MM.1S (cell line): Measurements from ENCODE around the gene TRIM75.
"Not testable (repeated sequence)": the region's sequence is repeated elsewhere in the genome, so short reads cannot be mapped to it uniquely, and the experiment has no call there.

Experiments
- DNase-seq: peaks from one replicate; pipeline ENCODE4 v3.0.0-alpha.2; 2015
- H2AFZ ChIP-seq: fragments of 300-600 bp; sonication (generic); 2 replicates; pipeline ENCODE4 v1.6.0; 2016; ENCODE audit warnings: antibody characterized with exemption, low read length
- H3F3A ChIP-seq: fragments of 300-600 bp; sonication (generic); 2 replicates; pipeline ENCODE4 v1.6.1; 2016; ENCODE audit warnings: mild to moderate bottlenecking, antibody characterized with exemption, low read length, moderate library complexity, mixed read lengths; ENCODE audit not compliant: insufficient read depth
- H3K27ac ChIP-seq: fragments of 300-600 bp; sonication (generic); 2 replicates; pipeline ENCODE4 v1.5.1; 2016; ENCODE audit warnings: mild to moderate bottlenecking, low read length
- H3K27me3 ChIP-seq: fragments of 300-600 bp; sonication (generic); replicated peaks from 2 replicates; pipeline ENCODE4 v1.6.0; 2016; ENCODE audit warnings: low read length; ENCODE audit not compliant: insufficient read depth
- H3K36me3 ChIP-seq: fragments of 300-600 bp; sonication (generic); replicated peaks from 2 replicates; pipeline ENCODE4 v1.6.1; 2016; ENCODE audit warnings: mild to moderate bottlenecking, low read length, mixed read lengths; ENCODE audit not compliant: insufficient read depth
- H3K4me1 ChIP-seq: fragments of 300-600 bp; sonication (generic); 2 replicates; pipeline ENCODE4 v1.6.1; 2016; ENCODE audit warnings: low read length, mixed read lengths
- H3K4me2 ChIP-seq: fragments of 300-600 bp; sonication (generic); 2 replicates; pipeline ENCODE4 v1.6.0; 2016; ENCODE audit warnings: low read depth, low read length
- H3K4me3 ChIP-seq: fragments of 300-600 bp; sonication (generic); 2 replicates; pipeline ENCODE4 v1.5.1; 2016; ENCODE audit warnings: low read length, mixed read lengths
- H3K79me2 ChIP-seq: fragments of 300-600 bp; sonication (generic); 2 replicates; pipeline ENCODE4 v1.6.1; 2016; ENCODE audit warnings: mixed run types, low read length, mixed read lengths
- H3K9ac ChIP-seq: fragments of 300-600 bp; sonication (generic); 2 replicates; pipeline ENCODE4 v1.6.1; 2016; ENCODE audit warnings: low read length, mixed read lengths
- H3K9me2 ChIP-seq: fragments of 300-600 bp; sonication (generic); replicated peaks from 2 replicates; pipeline ENCODE4 v1.6.1; 2016; ENCODE audit warnings: mild to moderate bottlenecking, low read length, mixed read lengths; ENCODE audit not compliant: insufficient read depth
- H3K9me3 ChIP-seq: fragments of 300-600 bp; sonication (generic); replicated peaks from 2 replicates; pipeline ENCODE4 v1.6.1; 2016; ENCODE audit warnings: mild to moderate bottlenecking, low read length, mixed read lengths; ENCODE audit not compliant: insufficient read depth
- H4K20me1 ChIP-seq: fragments of 300-600 bp; sonication (generic); 2 replicates; pipeline ENCODE4 v1.6.1; 2016; ENCODE audit warnings: mild to moderate bottlenecking, low read length, moderate library complexity, mixed read lengths; ENCODE audit not compliant: insufficient read depth
- CTCF ChIP-seq: fragments of 300-600 bp; sonication (generic); IDR thresholded peaks from 2 replicates; pipeline ENCODE4 v1.5.1; 2016; ENCODE audit warnings: antibody characterized with exemption, low read length, mixed read lengths
- EZH2 ChIP-seq: fragments of 300-600 bp; sonication (generic); optimal IDR thresholded peaks from 2 replicates; pipeline ENCODE3; 2017; ENCODE audit warnings: low read depth, mild to moderate bottlenecking, antibody characterized with exemption, low read length, mixed read lengths
- EZH2phosphoT487 ChIP-seq: fragments of 300-600 bp; sonication (generic); IDR thresholded peaks from 2 replicates; pipeline ENCODE4 v1.6.1; 2018; ENCODE audit warnings: antibody characterized with exemption, low read length

Gene TRIM75

DNA sequence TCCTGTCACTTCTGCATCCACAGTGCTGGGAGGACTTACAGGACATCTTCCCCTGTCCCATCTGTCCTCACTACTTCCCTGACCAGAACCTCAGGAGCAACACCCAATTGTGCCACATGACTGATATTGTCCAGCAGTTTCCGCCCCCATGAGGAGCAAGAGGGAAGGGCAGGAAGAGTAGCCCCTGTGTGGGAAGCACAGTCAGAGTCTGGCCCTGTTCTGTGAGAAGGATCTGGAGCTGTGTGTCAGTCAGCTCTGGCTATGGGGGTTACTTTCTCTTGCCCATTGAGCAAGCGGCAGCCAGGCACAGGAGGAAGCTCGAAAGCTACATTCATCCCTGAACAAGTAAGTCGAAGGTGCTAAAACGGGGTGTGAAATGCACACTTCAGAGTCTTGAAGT, 36.7 kb upstream of the TRIM75 start:
- H3K4me3 ChIP-seq: no peak overlapping the region
- no peaks in the 10 kb centered on the region for H3K36me3 ChIP-seq
- H3K27ac ChIP-seq: no peak overlapping the region
- H2AFZ ChIP-seq: no peak overlapping the region
- no peak overlapping the region for H3K9ac ChIP-seq
- no peaks in the 10 kb centered on the region for H3K79me2 ChIP-seq
- no peaks in the 10 kb centered on the region for H3K9me2 ChIP-seq
- 0 out of 2 replicates have a peak, but pooled peaks cover under 1% of the 10 kb centered on the region for H3F3A ChIP-seq
- H3K4me1 ChIP-seq: peaks cover 1% of the 10 kb centered on the region
- no peaks in the 10 kb centered on the region for H3K27me3 ChIP-seq
- H3K9me3 ChIP-seq: no peaks in the 10 kb centered on the region
- DNase-seq: no peak
- no peak for TF ChIP-seq EZH2
- TF ChIP-seq CTCF: no peak; the same call in 1 of the 2 replicates
- no peak for TF ChIP-seq EZH2phosphoT487
- no peak overlapping the region for H3K4me2 ChIP-seq
- H4K20me1 ChIP-seq: no peaks in the 10 kb centered on the region

- not testable (repeated sequence) for H3K4me3 ChIP-seq, H3K9me2 ChIP-seq, H3K27ac ChIP-seq, H4K20me1 ChIP-seq, H3K79me2 ChIP-seq, H3F3A ChIP-seq, H3K9ac ChIP-seq, H3K4me1 ChIP-seq, H3K9me3 ChIP-seq, H3K4me2 ChIP-seq, H3K36me3 ChIP-seq, H3K27me3 ChIP-seq, H2AFZ ChIP-seq, DNase-seq
These were observed 33.7 kb upstream of the TRIM75 start for GRCh38 chr4:165019995-165020394.

DNA sequence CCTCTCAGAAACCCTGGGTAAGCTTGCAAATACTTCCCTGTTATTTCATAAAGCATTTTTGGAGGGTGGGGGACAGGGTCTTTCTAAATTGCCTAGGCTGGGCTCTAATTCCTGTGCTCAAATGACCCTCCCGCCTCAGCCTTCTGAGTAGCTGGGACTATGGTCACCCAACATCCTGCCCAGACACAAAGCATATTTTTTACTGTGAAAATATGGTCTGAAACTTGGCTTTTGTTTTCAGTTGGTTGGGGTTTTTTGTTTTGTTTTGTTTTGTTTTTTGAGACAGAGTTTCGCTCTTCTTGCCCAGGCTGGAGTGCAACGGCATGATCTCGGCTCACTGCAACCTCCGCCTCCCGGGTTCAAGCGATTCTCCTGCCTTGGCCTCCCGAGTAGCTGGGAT, 27.9 kb upstream of the TRIM75 start:
- not testable (repeated sequence) for H3F3A ChIP-seq, H4K20me1 ChIP-seq, H3K9me3 ChIP-seq, H3K4me3 ChIP-seq, H3K9me2 ChIP-seq, H2AFZ ChIP-seq, H3K27me3 ChIP-seq, H3K79me2 ChIP-seq, H3K9ac ChIP-seq, H3K36me3 ChIP-seq
- Histone ChIP-seq H3K27ac (peak overlapping the region; percentile 39; the same call in 1 of the 2 replicates), H3K4me2 (peak overlapping the region; percentile 40; the same call in 1 of the 2 replicates), H3K4me1 (peaks cover 20% of the 10 kb centered on the region)
- DNase-seq: peak; percentile 71

- H3K36me3 ChIP-seq: no peaks in the 10 kb centered on the region
- H2AFZ ChIP-seq: no peak overlapping the region
- no peaks in the 10 kb centered on the region for H3K9me2 ChIP-seq
- no peak overlapping the region for H3K9ac ChIP-seq
- H3K27ac ChIP-seq: no peak overlapping the region
- no peaks in the 10 kb centered on the region for H3K9me3 ChIP-seq
- H3K79me2 ChIP-seq: no peaks in the 10 kb centered on the region
- H4K20me1 ChIP-seq: no peaks in the 10 kb centered on the region
- TF ChIP-seq CTCF (no peak), EZH2 (no peak), EZH2phosphoT487 (no peak)
- H3K4me3 ChIP-seq: no peak overlapping the region
- H3K4me1 ChIP-seq: peaks cover 20% of the 10 kb centered on the region
- H3K4me2 ChIP-seq: no peak overlapping the region
- DNase-seq: peak; percentile 53
- H3F3A ChIP-seq: peaks cover 9% of the 10 kb centered on the region; the same call in 1 of the 2 replicates
- no peaks in the 10 kb centered on the region for H3K27me3 ChIP-seq
These were observed 25.8 kb upstream of the TRIM75 start for GRCh38 chr4:165027762-165028402.
